ENCODE results near the gene RGPD6.
"Not testable (repeated sequence)": the region's sequence is repeated elsewhere in the genome, so short reads cannot be mapped to it uniquely, and the experiment has no call there.

RGPD6 gene

DNA sequence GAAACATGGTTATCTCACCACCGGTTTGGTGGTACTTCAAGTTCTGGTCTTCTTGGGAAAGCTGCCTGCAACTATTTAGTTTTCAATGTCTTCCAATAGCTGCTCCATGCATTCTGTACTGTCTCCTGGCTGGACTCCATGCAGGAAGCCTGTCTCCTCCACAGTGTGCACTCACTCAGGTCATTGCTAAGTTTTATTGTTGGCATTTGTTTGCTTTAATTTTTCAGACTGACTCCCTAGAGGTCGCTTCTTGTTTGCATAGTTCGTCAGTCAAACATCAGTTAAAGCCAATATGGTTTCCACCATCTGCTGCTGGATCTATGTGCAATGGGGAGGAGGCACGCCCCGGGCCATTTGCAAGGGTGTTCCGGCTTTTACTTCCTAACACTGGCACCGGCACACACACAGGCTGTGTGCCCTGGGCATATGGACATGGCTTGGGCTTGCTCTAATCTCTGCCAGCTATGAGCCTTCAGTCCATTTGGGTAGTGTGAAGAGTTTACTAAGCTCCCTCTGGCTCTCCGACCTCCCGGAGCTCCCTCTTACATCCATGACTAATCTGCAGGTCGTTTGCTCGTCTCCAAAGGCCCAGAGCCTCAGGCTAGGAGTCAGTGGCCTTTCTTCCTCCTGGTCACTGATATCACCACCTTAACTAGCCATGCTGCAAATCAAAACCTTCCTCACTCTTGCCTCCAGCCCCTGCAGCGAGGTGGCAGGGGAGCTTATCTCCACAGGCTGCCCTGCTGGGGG lies 2.4 kb upstream of the RGPD6 start:
- H3K4me3 ChIP-seq; DNase-seq (ENCODE audit: low spot score in 2 of 2); H3K4me1 ChIP-seq; H3K27me3 ChIP-seq (ENCODE audit: low read depth); H3K9me3 ChIP-seq; in situ Hi-C loops (cut with MboI; ENCODE audit: low sequenced_read_pairs); H3K36me3 ChIP-seq (replicated peaks): not testable (repeated sequence)

DNA sequence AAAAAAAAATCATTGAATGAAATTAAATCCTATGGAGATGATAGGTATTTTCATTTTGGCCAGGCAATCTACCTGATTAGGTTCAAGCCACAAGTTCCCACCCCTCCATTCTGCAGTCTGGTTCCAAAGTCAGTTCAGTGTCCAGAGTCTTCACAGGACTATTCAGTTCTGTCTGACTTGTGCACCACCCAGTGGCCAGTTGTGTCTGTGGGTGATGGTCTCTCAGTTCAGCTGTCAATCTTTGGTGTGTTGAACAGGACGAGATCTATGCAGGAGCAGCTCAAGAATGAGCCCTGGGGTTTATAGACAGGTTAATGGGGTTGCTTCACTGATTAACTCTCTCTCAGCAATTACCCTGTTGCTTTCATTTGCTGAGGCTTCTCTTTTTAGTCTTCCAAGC lies 1.4 kb upstream of the RGPD6 start:
- in situ Hi-C loops (cut with MboI; ENCODE audit: low sequenced_read_pairs); H3K4me1 ChIP-seq; H3K36me3 ChIP-seq (replicated peaks); H3K27me3 ChIP-seq (ENCODE audit: low read depth); H3K9me3 ChIP-seq; H3K4me3 ChIP-seq; DNase-seq (ENCODE audit: low spot score in 2 of 2): not testable (repeated sequence)

DNA sequence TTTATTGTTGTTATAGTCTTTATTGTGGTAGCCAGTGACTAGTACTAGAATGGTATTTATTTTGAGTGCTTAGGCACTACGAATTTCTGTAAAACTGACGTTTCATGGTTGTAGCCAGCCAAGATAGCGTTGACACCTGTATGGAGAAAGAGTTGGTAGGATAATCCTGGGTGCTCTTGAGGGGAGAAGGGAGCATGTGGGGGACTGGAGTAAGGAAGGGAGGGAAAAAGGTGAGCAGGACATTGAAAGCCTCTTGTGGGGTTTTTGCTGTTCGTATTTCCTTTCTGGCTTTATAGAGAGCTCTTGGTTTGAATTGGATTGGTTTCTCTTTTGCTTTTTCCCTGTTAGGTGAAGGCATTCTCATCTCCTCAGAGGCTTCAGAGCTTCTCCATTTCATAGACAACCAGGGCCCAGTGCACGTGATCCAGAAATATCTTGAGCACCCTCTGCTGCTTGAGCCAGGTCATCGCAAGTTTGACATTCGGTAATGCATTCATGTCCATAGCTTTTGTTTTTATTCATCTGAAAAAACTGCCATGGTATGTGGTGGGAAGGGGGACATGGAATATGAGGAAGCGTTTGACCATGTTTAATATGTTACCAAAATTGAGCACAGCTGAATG lies 77.2 kb downstream of the RGPD6 start:
- H3K4me3 ChIP-seq; H3K9me3 ChIP-seq; in situ Hi-C loops (cut with MboI; ENCODE audit: low sequenced_read_pairs); H3K36me3 ChIP-seq (replicated peaks); H3K4me1 ChIP-seq; DNase-seq (ENCODE audit: low spot score in 2 of 2); H3K27me3 ChIP-seq (ENCODE audit: low read depth): not testable (repeated sequence)

DNA sequence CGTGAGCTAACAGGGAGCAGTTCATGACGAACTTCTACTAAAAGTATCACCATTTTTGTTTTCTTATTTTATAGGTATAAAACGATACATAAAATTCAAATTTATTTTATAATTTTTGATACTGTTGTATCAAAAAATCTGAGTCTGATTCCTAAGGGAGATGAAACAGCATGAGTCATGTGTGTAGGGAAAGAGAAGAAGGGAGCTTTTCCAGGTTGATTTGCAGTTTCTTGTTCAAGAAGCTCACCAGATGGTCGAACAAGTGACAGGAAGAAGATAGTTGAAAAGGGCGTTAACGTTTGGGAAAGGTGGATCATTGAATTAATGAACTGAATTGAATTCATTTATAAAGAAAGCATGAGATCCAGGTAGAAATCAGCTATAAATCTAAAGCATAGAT lies 81.0 kb downstream of the RGPD6 start:
- H3K9me3 ChIP-seq; H3K27me3 ChIP-seq (ENCODE audit: low read depth); in situ Hi-C loops (cut with MboI; ENCODE audit: low sequenced_read_pairs); H3K4me3 ChIP-seq; DNase-seq (ENCODE audit: low spot score in 2 of 2); H3K36me3 ChIP-seq (replicated peaks); H3K4me1 ChIP-seq: not testable (repeated sequence)

DNA sequence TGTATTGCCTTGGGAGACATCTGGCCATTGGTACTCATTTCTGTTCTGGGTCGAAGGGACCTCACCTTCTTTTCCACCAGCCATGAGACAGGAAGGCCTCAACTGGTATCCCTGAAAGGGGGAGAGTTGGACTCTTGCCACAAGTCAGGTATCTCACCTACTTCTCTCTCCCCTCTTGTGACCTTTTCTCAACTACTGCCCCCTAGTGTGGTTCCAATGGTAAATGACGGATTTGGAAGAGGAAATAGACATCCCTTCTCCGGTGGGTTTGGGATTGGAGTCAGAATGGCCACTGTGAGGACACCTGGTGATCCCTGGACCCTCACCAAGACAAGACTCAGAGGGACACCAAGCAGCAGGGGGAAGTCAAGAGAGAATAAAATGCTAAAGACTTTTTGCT lies 82.5 kb downstream of the RGPD6 start:
- in situ Hi-C loops (cut with MboI; ENCODE audit: low sequenced_read_pairs); H3K4me3 ChIP-seq; H3K4me1 ChIP-seq; H3K9me3 ChIP-seq; H3K27me3 ChIP-seq (ENCODE audit: low read depth); DNase-seq (ENCODE audit: low spot score in 2 of 2); H3K36me3 ChIP-seq (replicated peaks): not testable (repeated sequence)

DNA sequence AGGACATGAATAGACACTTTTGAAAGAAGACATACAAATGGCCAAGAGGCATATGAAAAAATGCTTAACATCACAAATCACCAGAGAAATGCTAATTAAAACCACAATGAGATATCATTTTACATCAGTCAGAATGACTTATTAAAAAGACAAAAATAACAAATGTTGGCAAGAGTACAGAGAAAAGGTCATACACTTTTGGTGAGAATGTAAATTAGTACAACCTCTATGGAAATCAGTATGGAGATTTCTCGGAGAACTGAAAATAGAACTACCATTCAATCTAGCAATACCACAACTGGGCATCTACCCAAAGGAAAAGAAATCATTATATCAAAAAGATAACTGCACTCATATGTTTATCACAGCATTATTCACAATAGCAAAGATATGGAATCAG lies 88.0 kb downstream of the RGPD6 start:
- H3K27me3 ChIP-seq (ENCODE audit: low read depth); H3K36me3 ChIP-seq (replicated peaks); H3K9me3 ChIP-seq; H3K4me3 ChIP-seq; DNase-seq (ENCODE audit: low spot score in 2 of 2); H3K4me1 ChIP-seq; in situ Hi-C loops (cut with MboI; ENCODE audit: low sequenced_read_pairs): not testable (repeated sequence)

DNA sequence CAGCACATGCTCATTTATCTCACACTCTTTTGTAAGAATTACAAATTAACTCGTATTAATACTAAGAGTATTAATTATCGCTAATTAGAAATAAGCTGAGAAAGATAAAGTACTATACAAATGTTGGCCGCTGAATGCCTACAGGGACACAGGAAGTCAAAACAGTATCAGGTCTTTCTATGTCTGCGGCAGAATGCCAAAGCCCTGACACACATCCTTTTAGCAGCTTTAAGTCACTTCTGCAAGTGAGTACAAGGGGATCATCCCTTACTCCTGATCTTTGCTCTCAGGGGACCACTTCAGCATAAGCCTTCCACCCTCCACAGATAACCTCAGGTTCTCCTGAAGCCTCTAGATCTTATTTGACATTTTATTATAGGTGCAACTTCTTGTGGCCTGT lies 94.3 kb downstream of the RGPD6 start:
- DNase-seq (ENCODE audit: low spot score in 2 of 2); H3K9me3 ChIP-seq; in situ Hi-C loops (cut with MboI; ENCODE audit: low sequenced_read_pairs): not testable (repeated sequence)

DNA sequence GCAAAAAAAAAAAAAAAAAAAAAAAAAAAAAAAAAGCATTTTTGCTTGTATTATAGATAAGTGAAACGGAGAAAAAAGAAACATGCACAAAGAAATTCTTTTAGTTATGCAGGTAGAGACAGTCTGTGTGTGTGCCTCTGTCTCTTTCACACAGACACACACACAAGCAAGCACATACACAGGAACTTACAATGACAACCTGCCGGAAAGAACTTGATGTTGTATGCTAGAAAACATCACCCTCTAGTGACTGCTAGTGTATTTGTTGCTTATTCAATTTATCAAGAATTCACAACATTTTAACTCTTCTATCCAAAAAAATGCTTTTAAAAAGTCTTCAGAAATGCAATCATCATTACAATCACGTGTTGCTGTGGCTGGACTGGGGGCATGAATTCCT lies 95.8 kb downstream of the RGPD6 start:
- in situ Hi-C loops (cut with MboI; ENCODE audit: low sequenced_read_pairs); H3K36me3 ChIP-seq (replicated peaks); H3K27me3 ChIP-seq (ENCODE audit: low read depth); DNase-seq (ENCODE audit: low spot score in 2 of 2); H3K4me3 ChIP-seq; H3K4me1 ChIP-seq; H3K9me3 ChIP-seq: not testable (repeated sequence)

More for the DNA sequence above, 94.3 kb downstream of the RGPD6 start:
- not testable (repeated sequence) for H3K36me3 ChIP-seq (replicated peaks); H3K27me3 ChIP-seq (ENCODE audit: low read depth); H3K4me1 ChIP-seq; H3K4me3 ChIP-seq

DNA sequence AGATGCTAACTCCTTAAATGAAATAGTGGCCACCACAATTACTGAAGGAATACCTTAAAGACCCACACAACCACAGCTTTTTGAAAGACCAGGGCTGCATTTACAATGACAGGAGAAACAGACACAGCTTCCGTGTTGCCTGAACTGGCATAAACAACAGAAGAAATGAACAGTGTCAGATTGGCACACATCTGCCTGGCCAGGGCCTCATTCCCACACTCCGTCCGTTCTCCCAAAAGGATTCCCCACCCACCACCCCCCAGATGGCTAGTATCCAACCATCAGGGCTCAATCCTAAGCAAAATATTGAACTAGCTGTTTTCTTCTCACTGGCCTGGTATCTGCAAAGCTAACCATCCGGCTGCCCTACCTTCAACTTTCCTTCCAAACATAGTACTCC lies 96.9 kb downstream of the RGPD6 start:
- not testable (repeated sequence) for H3K27me3 ChIP-seq (ENCODE audit: low read depth)

DNA sequence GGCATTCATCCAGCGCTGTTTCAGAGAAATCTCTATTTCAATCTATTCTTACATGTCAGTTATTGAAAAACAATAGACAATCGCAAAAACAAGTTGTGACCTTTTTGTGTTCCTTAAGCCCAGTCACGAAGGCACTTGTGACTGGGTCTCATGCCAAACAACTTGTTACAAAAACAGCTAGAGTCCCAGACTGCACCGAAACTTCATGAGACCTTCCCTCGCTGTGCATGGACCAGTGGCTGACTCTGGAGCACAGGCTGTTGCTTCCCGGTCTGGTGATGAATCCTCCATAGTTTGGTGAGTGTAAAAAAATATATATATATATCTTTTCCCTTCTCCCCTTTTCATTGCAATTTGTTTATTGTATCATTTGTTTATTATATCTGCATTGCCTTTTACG lies 99.7 kb downstream of the RGPD6 start:
- DNase-seq (ENCODE audit: low spot score in 2 of 2); in situ Hi-C loops (cut with MboI; ENCODE audit: low sequenced_read_pairs); H3K9me3 ChIP-seq; H3K36me3 ChIP-seq (replicated peaks); H3K27me3 ChIP-seq (ENCODE audit: low read depth); H3K4me3 ChIP-seq; H3K4me1 ChIP-seq: not testable (repeated sequence)

More for the DNA sequence above, 96.9 kb downstream of the RGPD6 start:
- H3K9me3 ChIP-seq; H3K4me1 ChIP-seq; in situ Hi-C loops (cut with MboI; ENCODE audit: low sequenced_read_pairs); H3K36me3 ChIP-seq (replicated peaks); DNase-seq (ENCODE audit: low spot score in 2 of 2); H3K4me3 ChIP-seq: not testable (repeated sequence)

DNA sequence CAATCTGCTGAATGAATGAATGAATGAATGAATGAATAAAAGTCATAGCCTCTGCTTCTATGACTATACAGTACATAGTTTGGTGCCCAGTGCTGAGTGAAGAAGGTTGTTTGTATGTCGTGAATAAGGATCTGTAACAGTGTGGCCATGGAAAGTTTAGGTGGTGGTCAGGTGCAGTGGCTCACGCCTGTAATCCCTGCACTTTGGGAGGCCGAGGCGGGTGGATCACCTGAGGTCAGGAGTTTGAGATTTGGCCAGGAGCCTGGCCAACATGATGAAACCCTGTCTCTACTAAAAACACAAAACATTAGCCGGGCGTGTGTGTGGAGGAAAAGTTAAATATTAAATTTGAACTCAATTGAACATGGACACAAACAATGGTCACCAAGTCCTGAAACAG lies 100.1 kb downstream of the RGPD6 start:
- H3K4me3 ChIP-seq; DNase-seq (ENCODE audit: low spot score in 2 of 2); H3K27me3 ChIP-seq (ENCODE audit: low read depth); H3K4me1 ChIP-seq; H3K9me3 ChIP-seq; H3K36me3 ChIP-seq (replicated peaks); in situ Hi-C loops (cut with MboI; ENCODE audit: low sequenced_read_pairs): not testable (repeated sequence)

DNA sequence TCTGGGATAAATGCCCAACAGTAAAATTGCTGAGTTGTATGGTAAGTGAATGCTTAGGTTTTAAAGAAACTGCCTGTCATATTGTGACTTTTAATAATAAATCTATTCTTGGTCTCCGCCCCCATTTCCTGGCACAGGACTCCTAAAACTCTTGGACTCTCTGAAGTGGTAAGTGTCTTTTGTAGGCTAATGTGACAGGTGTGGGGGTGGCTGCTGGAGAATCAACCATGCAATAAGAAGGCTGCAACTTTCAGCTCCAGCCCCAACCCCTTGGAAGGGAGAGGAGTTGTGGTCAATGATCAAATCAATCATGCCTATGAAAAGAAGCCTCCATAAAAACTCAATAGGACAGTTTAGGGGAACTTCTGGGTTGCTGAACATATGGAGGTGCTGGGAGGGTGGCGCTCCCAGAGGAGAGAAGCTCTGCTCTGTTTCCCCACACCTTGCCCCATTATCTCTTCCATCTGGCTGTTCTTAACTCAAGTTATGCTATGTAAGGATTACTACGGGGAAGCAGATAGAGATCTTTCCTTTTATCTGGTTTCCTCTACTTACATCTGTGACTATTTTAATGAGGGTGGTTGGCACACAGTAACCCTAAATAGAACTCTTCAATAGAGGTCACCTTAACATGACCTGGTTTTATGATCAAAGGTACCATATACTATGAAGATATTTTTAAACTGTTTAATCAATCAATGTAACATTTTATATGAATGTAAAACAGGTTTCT lies 101.2 kb downstream of the RGPD6 start:
- in situ Hi-C loops (cut with MboI; ENCODE audit: low sequenced_read_pairs) = not testable (repeated sequence)

DNA sequence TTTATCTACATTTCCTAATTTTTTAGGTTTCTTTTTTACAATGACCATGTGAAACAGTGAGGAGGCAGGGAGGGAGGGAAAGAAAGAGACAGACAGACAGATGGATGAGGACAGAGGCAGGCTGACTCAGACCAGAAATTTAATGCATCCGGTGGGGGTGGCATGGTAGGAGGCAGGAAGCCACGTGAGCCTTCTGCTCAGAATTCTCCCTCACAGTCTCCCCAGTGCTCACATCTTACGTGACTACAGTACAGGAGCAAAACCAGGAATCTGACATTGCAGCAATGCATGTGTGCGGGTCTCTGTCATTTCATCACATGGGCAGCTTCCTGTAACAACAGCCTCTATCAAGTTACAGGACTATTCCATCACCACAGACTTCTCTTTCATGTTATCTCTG lies 102.1 kb downstream of the RGPD6 start:
- H3K36me3 ChIP-seq (replicated peaks); in situ Hi-C loops (cut with MboI; ENCODE audit: low sequenced_read_pairs); H3K9me3 ChIP-seq; H3K27me3 ChIP-seq (ENCODE audit: low read depth); H3K4me1 ChIP-seq; H3K4me3 ChIP-seq; DNase-seq (ENCODE audit: low spot score in 2 of 2): not testable (repeated sequence)

More for the DNA sequence above, 101.2 kb downstream of the RGPD6 start:
- H3K4me3 ChIP-seq; H3K4me1 ChIP-seq; DNase-seq (ENCODE audit: low spot score in 2 of 2); H3K9me3 ChIP-seq; H3K36me3 ChIP-seq (replicated peaks); H3K27me3 ChIP-seq (ENCODE audit: low read depth): not testable (repeated sequence)

DNA sequence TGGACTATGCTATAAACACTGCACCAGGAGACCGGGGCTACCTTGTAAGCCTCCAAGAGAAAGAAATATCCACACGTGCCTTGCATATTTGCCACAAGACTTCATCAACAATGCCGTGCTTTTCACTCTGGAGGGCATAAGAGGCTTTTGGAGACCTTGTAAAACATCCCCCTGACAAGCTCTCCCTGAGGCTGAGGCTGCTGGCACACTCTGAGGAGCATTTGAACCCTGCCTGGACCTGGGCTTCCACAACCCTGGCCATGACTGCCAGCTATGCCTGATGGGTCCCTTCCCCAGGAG lies 104.0 kb downstream of the RGPD6 start:
- H3K4me1 ChIP-seq; H3K27me3 ChIP-seq (ENCODE audit: low read depth); H3K4me3 ChIP-seq; in situ Hi-C loops (cut with MboI; ENCODE audit: low sequenced_read_pairs); H3K36me3 ChIP-seq (replicated peaks); DNase-seq (ENCODE audit: low spot score in 2 of 2); H3K9me3 ChIP-seq: not testable (repeated sequence)

Data from HAP-1 (cell line).